ENCODE data around the gene ST7L.

Gene ST7L

DNA sequence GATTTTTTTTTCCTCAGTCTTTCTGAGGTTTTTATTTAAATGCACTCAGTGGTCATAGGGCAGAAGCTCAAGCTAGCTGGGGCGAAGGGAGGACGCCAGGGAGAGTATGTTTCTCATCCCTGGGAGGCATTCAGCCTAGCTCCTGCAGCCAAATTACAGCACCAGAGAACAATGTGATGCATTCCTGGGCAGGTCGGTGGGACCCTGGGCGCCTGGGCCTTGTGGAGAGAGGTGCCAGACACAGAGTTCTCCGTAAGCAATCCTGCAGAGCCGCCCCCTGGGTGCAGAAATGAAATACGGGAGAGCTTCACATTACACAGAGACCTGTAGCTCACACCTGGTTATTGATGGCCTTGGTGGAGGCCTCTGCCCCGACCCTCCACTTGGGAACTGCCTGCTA lies 94.7 kb downstream of the ST7L start:
- TF ChIP-seq CTCF (IDR thresholded peaks at IDR 0.05; ENCODE audit: control insufficient read depth, extremely low read depth, insufficient read depth): no peak

DNA sequence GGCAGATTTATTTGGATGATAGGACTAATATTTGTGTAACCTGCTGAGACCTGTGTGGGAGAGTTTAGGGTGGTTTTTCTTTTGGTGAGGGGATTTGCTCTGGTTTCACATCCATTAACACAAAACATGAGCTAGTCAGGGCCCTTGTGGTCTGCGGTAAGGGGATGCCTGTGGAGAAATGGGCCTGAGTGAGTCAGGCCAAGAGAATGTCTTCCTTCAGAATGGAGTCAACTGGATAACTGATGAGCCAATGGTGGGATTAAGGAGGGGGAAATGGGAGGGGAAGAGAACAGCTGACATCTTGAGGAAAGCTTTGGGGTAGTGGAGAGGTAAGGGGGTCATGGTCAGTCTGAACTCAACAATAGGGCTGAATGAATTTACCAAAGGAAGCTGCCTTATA lies 96.3 kb downstream of the ST7L start:
- TF ChIP-seq CTCF (IDR thresholded peaks at IDR 0.05; ENCODE audit: control insufficient read depth, extremely low read depth, insufficient read depth): no peak
- no peak overlapping the region for H3K4me3 ChIP-seq (ENCODE audit: low read depth, low read length)
- no peak for DNase-seq (ENCODE audit: low read depth)

More for the DNA sequence above, 94.7 kb downstream of the ST7L start:
- DNase-seq (ENCODE audit: low read depth): no peak
- no peak overlapping the region for H3K4me3 ChIP-seq (ENCODE audit: low read depth, low read length)

DNA sequence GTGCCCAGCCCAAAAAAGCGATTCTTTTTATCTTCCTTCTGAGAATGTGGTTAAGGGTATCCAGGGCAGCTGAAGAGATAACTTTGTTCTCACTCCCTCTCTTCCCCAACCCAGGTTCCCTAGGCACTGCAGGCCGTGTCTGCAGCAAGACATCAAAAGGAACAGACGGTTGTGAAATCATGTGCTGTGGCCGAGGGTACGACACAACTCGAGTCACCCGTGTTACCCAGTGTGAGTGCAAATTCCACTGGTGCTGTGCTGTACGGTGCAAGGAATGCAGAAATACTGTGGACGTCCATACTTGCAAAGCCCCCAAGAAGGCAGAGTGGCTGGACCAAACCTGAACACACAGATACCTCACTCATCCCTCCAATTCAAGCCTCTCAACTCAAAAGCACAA lies 98.8 kb downstream of the ST7L start:
- H3K4me3 ChIP-seq (ENCODE audit: low read depth, low read length): no peak overlapping the region
- DNase-seq (ENCODE audit: low read depth): no peak
- no peak for TF ChIP-seq CTCF (IDR thresholded peaks at IDR 0.05; ENCODE audit: control insufficient read depth, extremely low read depth, insufficient read depth)

GRCh38 chr1:112518186-112518585 lies 100.8 kb downstream of the ST7L start:
- no peak for DNase-seq (ENCODE audit: low read depth)
- H3K4me3 ChIP-seq (ENCODE audit: low read depth, low read length): no peak overlapping the region
- TF ChIP-seq CTCF (IDR thresholded peaks at IDR 0.05; ENCODE audit: control insufficient read depth, extremely low read depth, insufficient read depth): no peak

DNA sequence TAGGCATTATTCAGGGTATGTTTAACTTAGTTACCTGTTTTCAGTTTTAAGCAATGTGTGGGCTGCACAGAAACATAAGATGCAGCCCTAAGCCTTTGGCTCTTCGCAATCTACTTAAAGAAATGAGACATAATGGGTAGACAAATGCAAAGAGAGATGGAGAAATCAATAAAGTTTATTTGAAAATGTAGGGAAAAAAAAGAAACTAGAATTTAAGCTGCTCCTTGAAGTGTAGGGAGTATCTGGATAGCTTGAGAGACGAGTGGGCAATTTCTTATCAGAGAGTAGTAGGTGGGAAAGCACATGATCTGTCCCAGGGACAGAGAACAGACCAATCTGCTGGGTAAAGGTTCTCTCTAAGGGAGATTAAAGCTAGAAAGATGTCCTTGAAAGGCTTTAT lies 101.3 kb downstream of the ST7L start:
- DNase-seq (ENCODE audit: low read depth): no peak

GRCh38 chr1:112517231-112517630 lies 101.7 kb downstream of the ST7L start:
- H3K4me3 ChIP-seq (ENCODE audit: low read depth, low read length): no peak overlapping the region
- TF ChIP-seq CTCF (IDR thresholded peaks at IDR 0.05; ENCODE audit: control insufficient read depth, extremely low read depth, insufficient read depth): no peak
- no peak for DNase-seq (ENCODE audit: low read depth)

More for the DNA sequence above, 101.3 kb downstream of the ST7L start:
- no peak for TF ChIP-seq CTCF (IDR thresholded peaks at IDR 0.05; ENCODE audit: control insufficient read depth, extremely low read depth, insufficient read depth)
- no peak overlapping the region for H3K4me3 ChIP-seq (ENCODE audit: low read depth, low read length)

- no peak for TF ChIP-seq CTCF (IDR thresholded peaks at IDR 0.05; ENCODE audit: control insufficient read depth, extremely low read depth, insufficient read depth)
- no peak for DNase-seq (ENCODE audit: low read depth)
- H3K4me3 ChIP-seq (ENCODE audit: low read depth, low read length): no peak overlapping the region
These were observed 102.8 kb downstream of the ST7L start for GRCh38 chr1:112516141-112516540.

All from LNCaP clone FGC (cell line).